Bronchial epithelial cell (primary cell): ENCODE data around the gene NOTCH1. TPM values are rescaled to one million over a fixed set of nuclear protein-coding genes. Genes with fewer than 3 reads are reported as not detected.

Experiments used
- DNase-seq: peaks from one replicate; pipeline ENCODE4 v3.0.0-alpha.2; 2010; ENCODE audit warnings: low read depth
- FAIRE-seq: peaks from 2 replicates; lab custom pipeline; 2011; peaks lifted over from hg19 to GRCh38; lab: Jason Lieb, UNC
- H3K27me3 ChIP-seq: 2 replicates; pipeline ENCODE4 v1.5.1; 2011; ENCODE audit warnings: low read length; ENCODE audit not compliant: control insufficient read depth, insufficient read depth
- H3K36me3 ChIP-seq: 2 replicates; pipeline ENCODE4 v1.5.1; 2011; ENCODE audit warnings: low read length; ENCODE audit not compliant: control insufficient read depth, insufficient read depth
- H3K4me3 ChIP-seq: 2 replicates; pipeline ENCODE4 v1.5.1; 2011; ENCODE audit warnings: mild to moderate bottlenecking, low read depth, low read length, control low read depth
- CTCF ChIP-seq: IDR thresholded peaks from 2 replicates; pipeline ENCODE4 v1.5.1; 2011; ENCODE audit warnings: mild to moderate bottlenecking, moderate library complexity, low read length, control low read depth, inconsistent platforms; ENCODE audit not compliant: insufficient read depth, severe bottlenecking
- total RNA-seq: library from RNA; depleted of rRNA; stranded (reverse); fragments of >200 nt; gene quantifications from 2 replicates; pipeline ENCODE4 v1.2.1, GENCODE V29; 2014

NOTCH1 gene
- total RNA-seq, 1 donor from 2014 or later, result 70.0 TPM

GRCh38 chr9:136554870-136555269 lies 9.0 kb upstream of the NOTCH1 start:
- TF ChIP-seq CTCF, result no peak
- H3K36me3 ChIP-seq, result no peaks in the 10 kb centered on the region
- no peaks in the 10 kb centered on the region for H3K27me3 ChIP-seq
- no peak for FAIRE-seq
- no peak for DNase-seq
- H3K4me3 ChIP-seq, result no peak overlapping the region

- no peaks in the 10 kb centered on the region for H3K27me3 ChIP-seq
- TF ChIP-seq CTCF, result no peak
- no peak for FAIRE-seq
- DNase-seq, result no peak
- no peak overlapping the region for H3K4me3 ChIP-seq
- H3K36me3 ChIP-seq, result no peaks in the 10 kb centered on the region
Measured at GRCh38 chr9:136553581-136553980, 7.7 kb upstream of the NOTCH1 start.

GRCh38 chr9:136552117-136552703 lies 6.4 kb upstream of the NOTCH1 start:
- FAIRE-seq, result no peak

GRCh38 chr9:136551401-136552116 lies 5.7 kb upstream of the NOTCH1 start:
- DNase-seq (peak; percentile 74), FAIRE-seq (no peak)
- Histone ChIP-seq H3K36me3 (no peaks in the 10 kb centered on the region), H3K4me3 (no peak overlapping the region), H3K27me3 (no peaks in the 10 kb centered on the region)
- TF ChIP-seq CTCF, result no peak

More at GRCh38 chr9:136552117-136552703, 6.4 kb upstream of the NOTCH1 start:
- no peaks in the 10 kb centered on the region for H3K27me3 ChIP-seq
- H3K36me3 ChIP-seq, result no peaks in the 10 kb centered on the region
- peak; percentile 29 for DNase-seq
- no peak overlapping the region for H3K4me3 ChIP-seq
- no peak for TF ChIP-seq CTCF

- H3K4me3 ChIP-seq, result no peak overlapping the region
Measured at GRCh38 chr9:136550439-136551289, 4.8 kb upstream of the NOTCH1 start.

More at GRCh38 chr9:136550439-136551289, 4.8 kb upstream of the NOTCH1 start:
- DNase-seq, result peak; percentile 62
- TF ChIP-seq CTCF, result no peak
- no peak for FAIRE-seq
- H3K36me3 ChIP-seq, result no peaks in the 10 kb centered on the region
- no peaks in the 10 kb centered on the region for H3K27me3 ChIP-seq
